Esophagus squamous epithelium (tissue), 5 donors: Measurements from ENCODE around the gene ABLIM3. TPM values are rescaled to one million over a fixed set of nuclear protein-coding genes. Genes with fewer than 3 reads are reported as not detected.

Source experiments
- DNase-seq: peaks from one replicate; lab custom pipeline; 2025; lab: John Stamatoyannopoulos, UW
- H3K27ac ChIP-seq, 4 donors: fragments of 200-600 bp; sonication (generic); one replicate each; pipeline ENCODE4 v1.5.1; 2016 to 2019; ENCODE audit warnings: mild to moderate bottlenecking in 1 of 4
- H3K27me3 ChIP-seq, 4 donors: fragments of 200-600 bp; sonication (generic); 1 replicate in 3 of 4; 2 replicates in 1 of 4; pipeline versions ENCODE4 v1.5.1 to v1.6.0; 2017 to 2021; ENCODE audit warnings: antibody characterized with exemption in 1 of 4
- H3K36me3 ChIP-seq, 3 donors: fragments of 200-600 bp; sonication (generic); one replicate each; pipeline ENCODE4 v1.5.1; 2016 to 2019
- H3K4me1 ChIP-seq, 3 donors: fragments of 200-600 bp; sonication (generic); one replicate each; pipeline ENCODE4 v1.5.1; 2017 to 2019
- H3K4me3 ChIP-seq, 4 donors: fragments of 200-600 bp; sonication (generic); 1 replicate in 3 of 4; 2 replicates in 1 of 4; pipeline ENCODE4 v1.5.1; 2016 to 2019; ENCODE audit warnings: mild to moderate bottlenecking in 2 of 4, moderate library complexity in 1 of 4
- H3K9me3 ChIP-seq, 3 donors: fragments of 200-600 bp; sonication (generic); one replicate each; pipeline ENCODE4 v1.5.1; 2016 to 2019
- CTCF ChIP-seq, 6 experiments: fragments of 450-650 bp in 4 of 6; fragments of 200-600 bp in 2 of 6; sonication (generic) in 2 of 6; IDR thresholded peaks; one replicate each; pipeline ENCODE4 v1.5.1; 2016 to 2019; ENCODE audit warnings: antibody characterized with exemption in 6 of 6, mild to moderate bottlenecking in 4 of 6, moderate library complexity in 4 of 6
- POLR2A ChIP-seq, 4 donors: fragments of 450-650 bp; IDR thresholded peaks; one replicate each; pipeline ENCODE4 v1.6.1; 2017; ENCODE audit warnings: antibody characterized with exemption in 4 of 4, mild to moderate bottlenecking in 4 of 4, moderate library complexity in 3 of 4
- WGBS, 2 donors: methylation state at CpG; one replicate each; pipeline ENCODE4 v1.1.5; 2018; 5-methylcytosine and 5-hydroxymethylcytosine counted together
- intact Hi-C: fragments of 100-400 bp; cut with DNase I; formaldehyde crosslinking; loops from one replicate; pipeline ENCODE4 v1.15.0; 2022
- total RNA-seq, 4 donors: library from RNA; depleted of rRNA; stranded (reverse); fragments of >200 nt; gene quantifications; one replicate each; pipeline ENCODE4 v1.1.0, GENCODE V29; 2016
- donor health status: DM: yes; HTN: yes; CAD: no.

Gene ABLIM3
- total RNA-seq, 4 donors from 2014 or later = 10.6 to 47.7 (median 27.1) TPM

- TF ChIP-seq POLR2A (IDR thresholded peaks at IDR 0.05) (no peak), CTCF (IDR thresholded peaks at IDR 0.05) (no peak)
- H3K4me1 ChIP-seq = no peaks in the 10 kb centered on the region
- H3K9me3 ChIP-seq = no peaks in the 10 kb centered on the region
- DNase-seq = no peak
- H3K36me3 ChIP-seq = peaks cover 0 to 13% (median 0%) of the 10 kb centered on the region in 3 donors
- intact Hi-C loops = no loop called here
- H3K27ac ChIP-seq = no peak overlapping the region
- peaks cover 0 to 7% (median 0%) of the 10 kb centered on the region in 4 donors for H3K27me3 ChIP-seq
- WGBS, 2 donors = 55 to 63% methylated on average over 1 of the region's 1 CpG
- H3K4me3 ChIP-seq = no peak overlapping the region
These were observed 115.8 kb downstream of the ABLIM3 start for GRCh38 chr5:149257131-149257530.

GRCh38 chr5:149257889-149258705, 116.8 kb downstream of the ABLIM3 start:
- H3K9me3 ChIP-seq = no peaks in the 10 kb centered on the region
- H3K27ac ChIP-seq = no peak overlapping the region
- no peak overlapping the region for H3K4me3 ChIP-seq
- TF ChIP-seq POLR2A (IDR thresholded peaks at IDR 0.05) = no peak
- TF ChIP-seq CTCF (IDR thresholded peaks at IDR 0.05) = no peak
- no peak for DNase-seq
- H3K36me3 ChIP-seq = peaks cover 0 to 6% (median 0%) of the 10 kb centered on the region in 3 donors
- H3K4me1 ChIP-seq = no peaks in the 10 kb centered on the region
- intact Hi-C loops = no loop called here
- H3K27me3 ChIP-seq = peaks cover 0 to 15% (median 0%) of the 10 kb centered on the region in 4 donors
- WGBS, 2 donors = 77 to 81% methylated on average over 8 of the region's 10 CpGs

GRCh38 chr5:149260761-149261160, 119.5 kb downstream of the ABLIM3 start:
- intact Hi-C loops = loop anchor here (10.0 kb wide), 1 partner anchor 116 kb away; the partner anchor contains the start of gene ABLIM3
- 36 to 50% methylated on average over 1 of the region's 1 CpG for WGBS, 2 donors

GRCh38 chr5:149261246-149261645, 120.0 kb downstream of the ABLIM3 start:
- Histone ChIP-seq H3K27me3 (peaks cover 0 to 24% (median 0%) of the 10 kb centered on the region in 4 donors), H3K36me3 (no peaks in the 10 kb centered on the region), H3K4me1 (no peaks in the 10 kb centered on the region), H3K4me3 (no peak overlapping the region), H3K27ac (no peak overlapping the region), H3K9me3 (no peaks in the 10 kb centered on the region)
- intact Hi-C loops = loop anchor here (10.0 kb wide), 1 partner anchor 116 kb away; the partner anchor contains the start of gene ABLIM3
- no peak for DNase-seq
- no peak for TF ChIP-seq POLR2A (IDR thresholded peaks at IDR 0.05)
- TF ChIP-seq CTCF (IDR thresholded peaks at IDR 0.05) = no peak
- WGBS, 2 donors = 47 to 74% methylated on average over 6 to 7 of the region's 7 CpGs

More at GRCh38 chr5:149260761-149261160, 119.5 kb downstream of the ABLIM3 start:
- H3K36me3 ChIP-seq = no peaks in the 10 kb centered on the region
- no peaks in the 10 kb centered on the region for H3K4me1 ChIP-seq
- no peaks in the 10 kb centered on the region for H3K9me3 ChIP-seq
- DNase-seq = no peak
- H3K4me3 ChIP-seq = no peak overlapping the region
- peaks cover 0 to 24% (median 0%) of the 10 kb centered on the region in 4 donors for H3K27me3 ChIP-seq
- TF ChIP-seq POLR2A (IDR thresholded peaks at IDR 0.05) (no peak), CTCF (IDR thresholded peaks at IDR 0.05) (no peak)
- H3K27ac ChIP-seq = no peak overlapping the region

GRCh38 chr5:149262315-149262714, 121.0 kb downstream of the ABLIM3 start:
- intact Hi-C loops = loop anchor here (10.0 kb wide), 1 partner anchor 118 kb away; the partner anchor contains the start of gene ABLIM3
- Histone ChIP-seq H3K9me3 (no peaks in the 10 kb centered on the region), H3K4me1 (no peaks in the 10 kb centered on the region), H3K27me3 (peaks cover 0 to 24% (median 0%) of the 10 kb centered on the region in 4 donors), H3K27ac (no peak overlapping the region), H3K4me3 (no peak overlapping the region), H3K36me3 (no peaks in the 10 kb centered on the region)
- WGBS, 2 donors = 51 to 68% methylated on average over 4 of the region's 4 CpGs
- no peak for TF ChIP-seq CTCF (IDR thresholded peaks at IDR 0.05)
- no peak for TF ChIP-seq POLR2A (IDR thresholded peaks at IDR 0.05)
- DNase-seq = no peak
